Keratinocyte (primary cell): ENCODE results near the gene CELSR3. TPM values are rescaled to one million over a fixed set of nuclear protein-coding genes. Genes with fewer than 3 reads are reported as not detected.

Source experiments
- DNase-seq: peaks from one replicate; pipeline ENCODE4 v3.0.0-alpha.2; 2011; ENCODE audit warnings: low read depth, missing footprints, low spot score
- FAIRE-seq: peaks from 2 replicates; lab custom pipeline; 2011; peaks lifted over from hg19 to GRCh38; lab: Jason Lieb, UNC
- H2AFZ ChIP-seq: 2 replicates; pipeline ENCODE4 v1.6.0; 2012; ENCODE audit warnings: low read length, control low read depth, inconsistent platforms; ENCODE audit not compliant: control insufficient read depth
- H3K27ac ChIP-seq: 2 replicates; pipeline ENCODE4 v1.5.1; 2011; ENCODE audit warnings: low read length; ENCODE audit not compliant: control insufficient read depth, insufficient read depth
- H3K27me3 ChIP-seq: 3 replicates; pipeline ENCODE4 v1.6.0; 2011; ENCODE audit warnings: low read length; ENCODE audit not compliant: control insufficient read depth, insufficient read depth; ENCODE audit errors: extremely low read depth
- H3K36me3 ChIP-seq, 2 experiments: 2 replicates in 1 of 2; 3 replicates in 1 of 2; pipeline ENCODE4 v1.5.1; 2011; ENCODE audit warnings: low read length in 2 of 2, mild to moderate bottlenecking in 1 of 2; ENCODE audit not compliant: control insufficient read depth in 2 of 2, insufficient read depth in 2 of 2; ENCODE audit errors: extremely low read depth in 1 of 2
- H3K4me1 ChIP-seq: 3 replicates; pipeline ENCODE4 v1.5.1; 2011; ENCODE audit warnings: low read length; ENCODE audit not compliant: control insufficient read depth, insufficient read depth; ENCODE audit errors: extremely low read depth
- H3K4me2 ChIP-seq: 3 replicates; pipeline ENCODE4 v1.6.0; 2011; ENCODE audit warnings: low read depth, low read length; ENCODE audit not compliant: control insufficient read depth, insufficient read depth; ENCODE audit errors: extremely low read depth
- H3K4me3 ChIP-seq, 3 experiments: fragments of 200-600 bp in 1 of 3; sonication (generic) in 1 of 3; 2 replicates in 2 of 3; 3 replicates in 1 of 3; pipeline ENCODE4 v1.5.1; 2011 to 2016; ENCODE audit warnings: low read length in 3 of 3, mild to moderate bottlenecking in 3 of 3, control low read depth in 2 of 3, inconsistent platforms in 1 of 3, low read depth in 1 of 3, mixed read lengths in 1 of 3, mixed run types in 1 of 3, moderate library complexity in 1 of 3; ENCODE audit not compliant: control insufficient read depth in 2 of 3, insufficient read depth in 2 of 3; ENCODE audit errors: extremely low read depth in 1 of 3
- H3K79me2 ChIP-seq: 2 replicates; pipeline ENCODE4 v1.6.0; 2012; ENCODE audit warnings: low read length; ENCODE audit not compliant: control insufficient read depth, insufficient read depth
- H3K9ac ChIP-seq: 3 replicates; pipeline ENCODE4 v1.6.0; 2011; ENCODE audit warnings: low read length; ENCODE audit not compliant: control insufficient read depth, insufficient read depth; ENCODE audit errors: extremely low read depth
- H3K9me1 ChIP-seq: 3 replicates; pipeline ENCODE4 v1.6.0; 2011; ENCODE audit warnings: low read length; ENCODE audit not compliant: control insufficient read depth, insufficient read depth; ENCODE audit errors: extremely low read depth
- H3K9me3 ChIP-seq: 2 replicates; pipeline ENCODE4 v1.5.1; 2012; ENCODE audit warnings: low read depth, low read length; ENCODE audit not compliant: control insufficient read depth
- H4K20me1 ChIP-seq: 3 replicates; pipeline ENCODE4 v1.6.0; 2011; ENCODE audit warnings: low read length; ENCODE audit not compliant: control insufficient read depth, insufficient read depth; ENCODE audit errors: extremely low read depth
- EZH2 ChIP-seq: IDR thresholded peaks from one replicate; pipeline ENCODE4 v1.6.1; 2012; ENCODE audit warnings: inconsistent platforms, mild to moderate bottlenecking, low read length, moderate library complexity
- dilution Hi-C: fragments of 300-500 bp; cut with MboI; formaldehyde crosslinking; loops from one replicate; pipeline ENCODE4 v1.7.0; 2020; ENCODE audit warnings: low sequenced_read_pairs; ENCODE audit not compliant: extremely low pct_ligation_motif_present
- polyA plus RNA-seq, 5 experiments: library from polyadenylated mRNA; depleted of rRNA in 3 of 5; stranded (reverse) in 3 of 5; stranded (forward) in 1 of 5; unstranded in 1 of 5; fragments of >200 nt; gene quantifications; 1 replicate in 1 of 5; 2 replicates in 3 of 5; 3 replicates in 1 of 5; pipeline versions ENCODE4 v1.2.1 to v1.2.3, GENCODE V29; 2011 to 2012; ENCODE audit warnings: missing spikeins in 2 of 5, low read depth in 1 of 5, low replicate concordance in 1 of 5
- TF ChIP-seq, protein P1 (sequence below), 3 experiments: IDR thresholded peaks in 1 of 3; conservative IDR thresholded peaks in 1 of 3; optimal IDR thresholded peaks in 1 of 3; 2 replicates in 2 of 3; 3 replicates in 1 of 3; pipeline versions ENCODE3 to v1.5.1; 2011; ENCODE audit warnings: low read length in 3 of 3, mild to moderate bottlenecking in 3 of 3, moderate library complexity in 2 of 3, control low read depth in 1 of 3, inconsistent platforms in 1 of 3; ENCODE audit not compliant: insufficient read depth in 2 of 3; ENCODE audit errors: extremely low read depth in 1 of 3

The CELSR3 gene
- polyA plus RNA-seq, 1 donor (not counting 4 experiments of a cell fraction or from before 2014, with no cell fraction given) = 0.25 TPM

DNA sequence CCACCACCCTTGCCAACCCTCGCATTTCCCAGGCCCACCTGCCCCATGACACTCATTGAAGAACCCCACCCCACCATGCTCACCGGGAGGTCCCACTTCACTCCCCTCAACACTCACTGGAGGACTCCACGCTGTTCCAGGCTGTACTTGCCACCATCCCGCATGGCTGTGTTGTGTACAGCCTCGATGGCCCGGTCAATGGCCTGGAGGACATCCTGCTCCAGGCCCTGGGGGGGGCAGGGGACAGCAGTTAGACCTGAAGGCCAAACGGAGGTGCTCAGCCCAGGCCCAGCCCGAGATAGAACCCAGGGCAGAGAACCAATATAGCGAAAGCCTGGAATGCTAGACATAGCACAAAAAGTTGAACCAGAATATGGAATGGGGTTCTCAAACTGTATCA, 20.1 kb upstream of the CELSR3 start:
- Histone ChIP-seq H3K36me3 (peaks cover 8 to 34% of the 10 kb centered on the region in 2 experiments), H4K20me1 (no peaks in the 10 kb centered on the region), H2AFZ (no peak overlapping the region), H3K79me2 (peaks cover 17% of the 10 kb centered on the region), H3K4me2 (no peak overlapping the region), H3K9ac (no peak overlapping the region), H3K27ac (no peak overlapping the region), H3K27me3 (no peaks in the 10 kb centered on the region), H3K4me1 (peaks cover 40% of the 10 kb centered on the region), H3K9me1 (no peaks in the 10 kb centered on the region), H3K4me3 (no peak overlapping the region), H3K9me3 (no peaks in the 10 kb centered on the region)
- no peak for TF ChIP-seq EZH2
- TF ChIP-seq, protein P1, sequence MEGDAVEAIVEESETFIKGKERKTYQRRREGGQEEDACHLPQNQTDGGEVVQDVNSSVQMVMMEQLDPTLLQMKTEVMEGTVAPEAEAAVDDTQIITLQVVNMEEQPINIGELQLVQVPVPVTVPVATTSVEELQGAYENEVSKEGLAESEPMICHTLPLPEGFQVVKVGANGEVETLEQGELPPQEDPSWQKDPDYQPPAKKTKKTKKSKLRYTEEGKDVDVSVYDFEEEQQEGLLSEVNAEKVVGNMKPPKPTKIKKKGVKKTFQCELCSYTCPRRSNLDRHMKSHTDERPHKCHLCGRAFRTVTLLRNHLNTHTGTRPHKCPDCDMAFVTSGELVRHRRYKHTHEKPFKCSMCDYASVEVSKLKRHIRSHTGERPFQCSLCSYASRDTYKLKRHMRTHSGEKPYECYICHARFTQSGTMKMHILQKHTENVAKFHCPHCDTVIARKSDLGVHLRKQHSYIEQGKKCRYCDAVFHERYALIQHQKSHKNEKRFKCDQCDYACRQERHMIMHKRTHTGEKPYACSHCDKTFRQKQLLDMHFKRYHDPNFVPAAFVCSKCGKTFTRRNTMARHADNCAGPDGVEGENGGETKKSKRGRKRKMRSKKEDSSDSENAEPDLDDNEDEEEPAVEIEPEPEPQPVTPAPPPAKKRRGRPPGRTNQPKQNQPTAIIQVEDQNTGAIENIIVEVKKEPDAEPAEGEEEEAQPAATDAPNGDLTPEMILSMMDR (optimal IDR thresholded peaks at IDR 0.05 in 1 of 3, IDR thresholded peaks at IDR 0.05 in 1 of 3, conservative IDR thresholded peaks at IDR 0.05 in 1 of 3; ENCODE audit: extremely low read depth in 1 of 3, insufficient read depth in 2 of 3, low read length in 3 of 3) = no peak
- dilution Hi-C loops = no loop called here
- FAIRE-seq (no peak), DNase-seq (no peak)

DNA sequence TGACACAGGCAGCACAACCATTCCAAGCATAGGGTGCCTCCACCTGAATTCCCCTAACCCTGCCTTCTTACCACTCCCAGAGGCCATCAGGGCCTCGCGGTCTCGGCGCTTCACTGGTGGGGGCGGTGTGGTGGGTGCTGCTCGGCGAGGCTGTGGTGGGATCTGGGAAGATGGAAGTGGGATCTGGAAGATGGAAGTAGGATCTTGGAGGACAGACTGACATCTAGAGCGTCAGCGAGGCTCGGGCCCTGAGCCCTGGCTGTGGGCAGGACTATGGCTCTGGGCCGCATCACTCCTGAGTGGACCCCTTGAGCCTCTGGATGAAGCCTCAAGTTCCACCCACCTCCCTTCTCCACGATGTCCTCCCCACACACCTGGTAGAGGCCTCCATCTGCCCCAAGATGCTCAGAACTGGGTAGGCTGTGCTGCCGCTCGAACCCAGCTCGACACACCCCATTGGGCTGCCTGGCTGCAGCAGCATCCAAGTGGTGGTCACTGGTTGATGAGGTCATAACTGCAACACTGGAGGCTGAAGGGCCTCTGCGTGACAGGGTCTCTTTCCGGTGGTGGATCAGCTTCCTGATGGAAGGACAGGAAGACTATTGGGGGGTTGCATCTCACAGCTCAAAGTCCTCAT, 19.4 kb upstream of the CELSR3 start:
- H3K4me3 ChIP-seq = no peak overlapping the region
- H3K4me2 ChIP-seq = no peak overlapping the region
- no peak for FAIRE-seq
- H3K79me2 ChIP-seq = peaks cover 17% of the 10 kb centered on the region
- H3K27ac ChIP-seq = no peak overlapping the region
- no peak for DNase-seq
- TF ChIP-seq, protein P1 (optimal IDR thresholded peaks at IDR 0.05 in 1 of 3, IDR thresholded peaks at IDR 0.05 in 1 of 3, conservative IDR thresholded peaks at IDR 0.05 in 1 of 3; ENCODE audit: extremely low read depth in 1 of 3, insufficient read depth in 2 of 3, low read length in 3 of 3) = no peak
- TF ChIP-seq EZH2 = no peak
- dilution Hi-C loops = no loop called here
- peaks cover 35% of the 10 kb centered on the region for H3K4me1 ChIP-seq
- no peaks in the 10 kb centered on the region for H3K9me1 ChIP-seq
- H2AFZ ChIP-seq = no peak overlapping the region
- no peaks in the 10 kb centered on the region for H4K20me1 ChIP-seq
- no peaks in the 10 kb centered on the region for H3K9me3 ChIP-seq
- no peaks in the 10 kb centered on the region for H3K27me3 ChIP-seq
- peaks cover 4 to 29% of the 10 kb centered on the region in 2 experiments for H3K36me3 ChIP-seq
- no peak overlapping the region for H3K9ac ChIP-seq
